Effector CD8-positive, alpha-beta T cell (primary cell): Measurements from ENCODE around the gene DNAJC3.
"Not testable (repeated sequence)": the region's sequence is repeated elsewhere in the genome, so short reads cannot be mapped to it uniquely, and the experiment has no call there.

Source experiments
- DNase-seq: peaks from one replicate; lab custom pipeline; 2025; lab: John Stamatoyannopoulos, UW

DNAJC3 gene

DNA sequence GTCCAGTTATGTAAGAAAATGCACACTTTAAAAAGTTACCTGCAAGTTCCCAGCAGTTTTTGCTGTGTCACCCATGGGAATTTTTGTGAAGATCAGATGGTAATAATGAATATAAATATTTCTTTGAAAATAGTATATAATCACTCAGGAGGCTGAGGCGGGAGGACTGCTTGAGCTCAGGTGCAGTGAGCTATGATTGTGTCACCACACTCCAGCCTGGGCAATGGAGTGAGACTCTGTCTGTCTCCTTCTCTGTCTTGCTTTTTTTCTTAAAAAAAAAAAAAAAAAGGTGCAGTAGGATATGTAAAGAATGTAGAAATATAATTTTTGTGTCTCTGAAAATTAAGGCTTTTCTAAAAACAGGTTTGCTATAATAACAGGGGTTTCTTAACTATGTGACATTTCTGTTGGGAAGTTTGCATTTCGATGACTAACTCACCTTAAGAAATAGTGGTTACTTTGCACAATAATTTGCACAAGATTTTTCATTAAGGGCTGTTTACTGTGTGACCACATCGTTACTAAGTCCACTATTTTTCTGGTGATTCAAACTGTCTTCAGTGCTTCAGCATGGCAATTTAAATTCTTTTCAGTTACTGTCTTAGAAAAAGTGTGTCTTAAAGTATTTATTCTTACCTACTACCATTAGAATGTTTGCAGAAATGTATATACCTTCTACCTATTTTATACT, 37.3 kb downstream of the DNAJC3 start:
- DNase-seq: no peak

DNA sequence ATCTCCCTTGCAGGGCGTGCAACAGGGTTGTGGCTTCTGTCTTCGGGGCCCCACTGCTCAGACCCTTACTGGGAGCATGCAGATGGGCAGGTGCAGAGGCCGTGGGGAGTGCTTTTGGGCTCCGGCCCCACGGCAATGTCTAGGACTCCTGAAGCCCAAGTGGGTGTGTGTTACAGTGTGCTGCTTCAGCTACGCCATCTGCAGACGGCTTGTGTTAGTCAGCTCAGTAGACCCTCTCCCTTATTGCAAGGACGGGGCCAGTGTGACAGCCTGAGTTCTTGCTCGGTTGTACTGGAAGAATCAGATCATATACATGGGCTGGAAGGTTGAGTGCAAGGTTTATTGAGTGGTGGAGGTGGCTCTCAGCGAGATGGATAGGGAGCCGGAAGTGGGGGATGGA, 39.3 kb downstream of the DNAJC3 start:
- no peak for DNase-seq

DNA sequence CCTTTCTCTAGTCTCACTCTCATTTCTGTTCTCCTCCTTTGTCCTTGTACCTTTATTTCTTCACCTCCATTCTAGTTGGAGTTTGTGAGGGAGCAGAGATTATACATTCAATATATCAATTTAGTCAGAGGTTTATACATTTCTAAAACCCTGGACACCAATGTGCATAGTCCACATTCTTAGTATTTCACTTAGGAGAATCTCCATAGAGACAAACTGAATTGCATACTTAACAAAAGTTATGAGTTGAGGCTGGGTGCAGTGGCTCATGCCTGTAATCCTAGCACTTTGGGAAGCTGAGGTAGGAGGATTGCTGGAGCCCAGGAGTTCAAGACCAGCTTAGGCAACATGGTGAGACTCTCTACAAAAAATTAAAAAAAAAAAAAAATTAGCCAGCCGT, 45.3 kb downstream of the DNAJC3 start:
- no peak for DNase-seq

DNA sequence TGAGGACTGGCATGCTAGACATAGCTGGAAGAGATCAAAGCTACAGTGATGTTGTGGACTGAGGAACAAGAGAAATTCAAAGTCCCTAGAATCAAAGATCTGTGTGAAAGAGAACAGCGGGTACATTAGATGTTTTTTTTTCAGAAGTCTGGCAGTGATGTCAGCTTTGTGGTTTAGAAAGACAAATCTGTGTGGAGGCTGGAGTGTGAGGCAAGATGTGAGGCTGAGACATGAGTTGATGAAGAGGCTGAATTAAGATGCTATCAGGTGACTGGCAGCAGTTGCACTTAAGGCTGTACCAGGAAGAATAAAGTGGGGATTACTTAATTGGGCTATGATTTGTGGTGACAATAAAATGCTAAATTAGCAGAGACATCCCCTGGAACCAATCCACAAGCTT, 46.5 kb downstream of the DNAJC3 start:
- DNase-seq: no peak

DNA sequence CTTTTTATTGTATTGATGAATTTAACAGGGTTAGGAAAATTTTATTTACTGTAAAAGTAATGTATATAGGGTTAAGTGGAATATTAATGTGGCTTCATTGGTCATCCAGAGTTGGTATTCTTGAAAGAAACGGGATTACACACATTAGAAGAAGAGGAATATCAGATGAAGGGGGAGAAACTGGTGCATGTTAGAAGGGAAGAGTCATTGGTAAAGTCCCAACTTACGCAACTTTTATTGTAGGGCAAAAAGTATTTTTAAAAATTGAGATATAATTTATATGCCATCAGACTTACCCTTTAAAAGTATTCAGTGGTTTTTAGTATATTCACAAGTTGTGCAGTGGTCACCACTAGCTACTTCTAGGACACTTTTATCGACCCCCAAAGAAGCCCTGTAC, 47.3 kb downstream of the DNAJC3 start:
- DNase-seq: no peak

DNA sequence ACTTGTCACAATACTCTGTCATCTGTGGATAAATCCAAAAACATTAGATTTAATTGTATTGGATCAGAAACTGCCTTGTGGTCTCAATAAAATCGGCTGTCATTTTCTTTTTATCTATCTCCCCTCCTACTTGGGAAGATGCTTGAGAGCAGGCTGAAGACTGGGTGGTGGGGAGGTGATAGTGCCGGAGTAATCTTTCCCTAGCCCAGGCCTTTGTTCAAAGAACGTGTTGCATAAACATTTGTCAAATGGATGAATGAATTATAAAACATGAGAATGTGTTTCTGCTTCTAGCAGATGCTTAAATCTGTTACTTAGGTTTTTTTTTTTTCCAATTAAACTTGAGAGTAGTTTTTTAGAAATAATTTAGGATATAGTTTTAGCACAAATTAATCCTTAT, 49.9 kb downstream of the DNAJC3 start:
- DNase-seq: no peak

DNA sequence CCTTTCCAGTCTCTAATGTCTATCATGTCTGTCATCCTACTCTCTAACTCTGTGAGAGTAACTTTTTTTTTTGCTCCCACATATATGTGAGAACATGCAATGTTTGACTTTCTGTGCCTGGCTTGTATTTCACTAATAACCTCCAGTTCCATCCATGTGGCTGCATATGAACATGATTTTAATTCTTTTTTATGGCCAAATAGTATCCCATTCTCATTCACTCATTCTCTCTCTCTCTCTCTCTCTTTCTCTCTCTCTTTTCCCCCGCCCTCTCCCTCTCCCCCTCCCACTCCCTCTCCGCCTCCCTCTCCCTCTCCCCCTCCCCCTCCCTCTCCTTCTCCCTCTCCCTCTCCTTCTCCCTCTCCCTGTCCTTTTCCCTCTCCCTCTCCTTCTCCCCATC, 52.0 kb downstream of the DNAJC3 start:
- DNase-seq: no peak

DNA sequence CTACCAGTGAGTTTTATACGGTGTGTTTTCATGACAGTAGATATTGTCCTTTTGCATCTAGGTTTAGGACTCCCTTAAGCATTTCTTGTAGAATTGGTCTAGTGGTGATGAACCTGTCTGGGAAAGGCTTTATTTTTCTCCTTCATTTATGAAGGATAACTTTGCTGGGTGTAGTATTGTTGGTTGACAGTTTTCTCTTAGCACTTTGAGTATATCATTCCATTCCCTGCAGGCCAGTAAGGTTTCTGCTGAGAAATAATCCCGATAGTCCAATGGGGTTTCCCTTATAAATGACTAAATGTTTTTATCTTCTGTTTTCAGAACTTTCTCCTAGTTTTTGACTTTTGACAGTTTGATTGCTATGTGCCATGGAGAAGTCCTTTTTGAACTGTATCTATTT, 57.2 kb downstream of the DNAJC3 start:
- no peak for DNase-seq

DNA sequence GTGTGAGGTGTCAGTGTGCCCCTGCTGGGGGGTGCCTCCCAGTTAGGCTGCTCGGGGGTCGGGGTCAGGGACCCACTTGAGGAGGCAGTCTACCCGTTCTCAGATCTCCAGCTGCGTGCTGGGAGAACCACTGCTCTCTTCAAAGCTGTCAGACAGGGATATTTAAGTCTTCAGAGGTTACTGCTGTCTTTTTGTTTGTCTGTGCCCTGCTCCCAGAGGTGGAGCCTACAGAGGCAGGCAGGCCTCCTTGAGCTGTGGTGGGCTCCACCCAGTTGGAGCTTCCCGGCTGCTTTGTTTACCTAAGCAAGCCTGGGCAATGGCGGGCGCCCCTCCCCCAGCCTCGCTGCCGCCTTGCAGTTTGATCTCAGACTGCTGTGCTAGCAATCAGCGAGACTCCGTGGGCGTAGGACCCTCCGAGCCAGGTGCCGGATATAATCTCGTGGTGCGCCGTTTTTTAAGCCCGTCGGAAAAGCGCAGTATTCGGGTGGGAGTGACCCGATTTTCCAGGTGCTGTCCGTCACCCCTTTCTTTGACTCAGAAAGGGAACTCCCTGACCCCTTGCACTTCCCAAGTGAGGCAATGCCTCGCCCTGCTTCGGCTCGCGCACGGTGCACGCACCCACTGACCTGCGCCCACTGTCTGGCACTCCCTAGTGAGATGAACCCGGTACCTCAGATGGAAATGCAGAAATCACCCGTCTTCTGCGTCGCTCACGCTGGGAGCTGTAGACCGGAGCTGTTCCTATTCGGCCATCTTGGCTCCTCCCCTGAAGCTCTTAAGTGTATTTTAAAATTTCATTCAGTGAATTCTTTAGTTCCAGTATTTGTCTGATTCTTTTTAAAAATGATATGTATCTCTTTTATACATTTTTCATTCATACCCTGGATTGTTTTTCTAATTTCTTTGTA, 63.4 kb downstream of the DNAJC3 start:
- DNase-seq: not testable (repeated sequence)

DNA sequence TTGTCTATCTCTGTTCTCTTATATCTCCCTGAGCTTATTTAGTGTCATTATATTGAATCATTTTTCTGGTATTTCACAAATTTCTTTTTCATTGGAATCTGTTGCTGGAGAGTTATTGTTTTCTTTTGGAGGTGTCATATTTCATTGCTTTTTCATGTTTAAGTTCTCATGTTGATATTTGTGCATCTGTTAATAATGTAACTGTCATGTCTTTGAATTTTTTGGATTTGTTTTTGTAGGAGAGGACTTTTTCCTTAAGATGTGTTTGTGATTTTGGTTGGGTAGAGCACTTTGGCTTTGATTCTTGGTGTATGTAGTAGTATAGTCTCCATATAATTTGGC, 64.0 kb downstream of the DNAJC3 start:
- DNase-seq: no peak

DNA sequence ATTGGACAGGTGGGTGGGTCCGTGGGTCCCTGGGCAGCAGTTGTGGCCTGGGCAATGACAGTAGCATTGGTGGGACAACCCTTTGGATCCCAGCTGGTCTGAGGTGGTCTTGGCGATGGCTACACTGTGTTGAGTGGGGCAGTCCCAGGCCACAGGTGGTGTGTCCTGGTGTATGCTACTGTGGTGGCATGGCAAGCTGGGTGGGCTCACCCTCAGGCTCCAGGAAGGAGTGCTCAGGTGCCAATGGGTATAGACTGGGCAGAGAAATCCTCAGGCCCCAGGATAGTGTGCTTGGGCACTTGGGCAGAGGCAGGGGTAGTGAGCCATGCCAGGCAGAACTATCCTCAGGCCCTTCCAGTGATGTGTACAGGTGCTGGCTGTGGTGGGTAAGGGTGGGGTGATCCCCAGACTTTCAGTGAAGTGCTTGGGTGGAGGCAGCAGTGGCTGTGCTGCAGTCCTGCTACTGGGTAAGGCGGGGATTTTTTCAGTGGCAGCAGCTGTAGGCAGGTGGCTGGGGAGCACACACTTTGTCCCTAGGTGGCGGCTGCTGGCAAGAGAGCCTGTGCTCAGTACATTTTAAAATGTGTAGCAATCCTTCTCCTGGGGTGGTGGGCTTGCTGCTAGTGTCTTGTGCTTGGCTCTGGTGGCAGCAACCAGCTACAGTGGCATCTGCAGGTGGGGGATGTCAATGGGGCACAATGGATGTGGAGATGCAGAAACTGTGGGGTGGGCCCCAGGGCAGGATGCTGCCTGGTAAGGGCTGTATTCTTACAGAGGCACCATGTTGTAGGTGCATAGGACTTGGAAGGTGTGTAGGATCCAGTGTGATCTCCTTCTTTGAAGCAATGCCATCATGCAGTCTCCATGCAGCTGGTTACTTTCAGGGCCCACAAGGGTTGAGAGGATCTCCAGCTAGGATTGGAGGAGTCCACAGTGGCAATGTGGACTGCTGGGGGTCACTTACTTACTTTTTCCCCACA, 64.9 kb downstream of the DNAJC3 start:
- no peak for DNase-seq

DNA sequence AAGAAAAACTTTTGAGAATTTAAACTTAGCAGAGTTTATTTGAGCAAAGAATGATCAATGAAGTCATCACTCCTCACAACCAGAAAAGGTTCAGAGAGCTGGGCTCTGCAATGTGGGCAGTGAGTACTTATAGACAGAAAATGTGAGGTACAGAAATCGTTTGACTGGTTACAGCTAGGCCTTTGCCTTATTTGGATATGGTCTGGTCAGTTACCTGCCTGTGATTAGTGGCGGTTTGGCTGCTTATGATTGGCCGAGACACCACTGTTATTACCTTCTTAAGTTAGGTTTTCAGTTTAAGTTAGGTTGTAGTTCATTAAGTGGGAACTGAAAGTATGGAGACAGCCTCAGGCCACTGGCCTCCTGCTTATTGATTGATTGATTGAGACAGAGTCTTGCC, 66.3 kb downstream of the DNAJC3 start:
- no peak for DNase-seq

DNA sequence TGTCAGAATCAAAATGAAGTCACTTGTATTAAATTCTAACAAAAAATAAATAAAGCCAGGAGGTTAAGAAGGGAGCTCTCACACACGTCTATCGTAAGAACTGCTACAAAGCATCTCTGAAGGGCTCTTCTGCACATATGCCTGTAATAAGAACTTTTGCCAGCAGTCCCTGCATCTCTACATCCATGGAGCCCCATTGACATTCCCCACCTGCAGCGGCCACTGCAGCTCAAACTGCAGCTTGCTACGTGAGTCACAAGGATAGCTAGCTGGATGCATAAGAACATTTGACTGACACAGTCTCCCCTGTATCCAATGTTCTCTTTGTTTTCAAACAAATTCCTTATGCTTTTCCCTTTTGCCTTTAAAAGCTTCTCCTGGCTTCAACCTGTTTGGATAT, 68.3 kb downstream of the DNAJC3 start:
- DNase-seq: no peak

DNA sequence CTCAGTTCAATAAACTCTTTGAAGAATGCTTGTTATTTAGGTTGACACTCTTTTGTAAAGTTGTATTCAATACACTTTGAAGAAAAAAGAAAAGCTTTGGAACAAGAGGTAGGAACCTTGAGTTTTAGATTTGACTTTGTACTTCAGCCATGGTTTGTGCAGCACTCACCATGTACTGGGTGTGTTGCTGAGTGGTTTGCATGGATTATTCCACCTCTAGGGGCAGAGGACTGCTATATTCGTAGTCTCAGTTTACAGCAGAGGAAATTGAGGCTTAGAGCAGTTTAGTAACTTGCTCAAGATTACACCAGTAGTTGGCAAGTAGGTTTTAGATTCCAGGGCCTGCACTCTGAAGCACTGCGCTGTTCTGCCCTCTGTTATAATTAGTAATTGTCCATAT, 68.8 kb downstream of the DNAJC3 start:
- DNase-seq: no peak

DNA sequence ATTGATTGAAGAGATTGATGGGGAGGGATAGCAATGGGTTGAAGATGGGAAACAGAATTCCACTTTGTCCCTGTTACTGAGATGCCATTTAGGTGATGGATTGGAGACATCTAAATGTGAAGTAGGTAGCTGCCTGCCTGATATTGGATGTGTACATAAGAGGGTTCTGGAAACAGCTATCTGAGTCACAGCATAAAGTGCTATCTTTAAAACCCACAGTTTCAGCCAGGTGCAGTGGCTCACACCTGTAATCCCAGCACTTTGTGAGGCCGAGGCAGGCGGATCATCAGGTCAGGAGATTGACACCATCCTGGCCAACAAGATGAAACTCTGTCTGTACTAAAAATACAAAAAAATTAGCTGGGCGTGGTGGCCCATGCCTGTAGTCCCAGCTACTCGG, 72.6 kb downstream of the DNAJC3 start:
- no peak for DNase-seq

DNA sequence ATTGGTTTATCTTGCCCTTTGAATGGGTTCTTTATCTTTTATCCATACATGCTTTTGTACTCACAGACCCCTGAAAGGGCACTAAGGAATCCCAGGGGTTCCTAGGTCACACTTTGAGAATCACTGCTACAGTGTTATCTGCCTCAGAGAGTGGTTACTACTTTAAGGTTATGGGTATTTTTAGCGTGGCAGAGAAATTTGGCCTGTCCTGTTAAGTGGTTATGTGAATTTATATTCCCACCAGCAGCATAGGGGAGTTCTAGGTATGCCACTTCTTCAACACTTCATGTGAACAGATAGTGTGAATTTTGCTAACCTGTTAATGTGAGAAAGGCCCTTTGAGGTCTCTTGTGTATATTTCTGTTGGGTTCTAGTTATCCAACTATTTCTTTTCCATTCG, 75.7 kb downstream of the DNAJC3 start:
- DNase-seq: no peak

DNA sequence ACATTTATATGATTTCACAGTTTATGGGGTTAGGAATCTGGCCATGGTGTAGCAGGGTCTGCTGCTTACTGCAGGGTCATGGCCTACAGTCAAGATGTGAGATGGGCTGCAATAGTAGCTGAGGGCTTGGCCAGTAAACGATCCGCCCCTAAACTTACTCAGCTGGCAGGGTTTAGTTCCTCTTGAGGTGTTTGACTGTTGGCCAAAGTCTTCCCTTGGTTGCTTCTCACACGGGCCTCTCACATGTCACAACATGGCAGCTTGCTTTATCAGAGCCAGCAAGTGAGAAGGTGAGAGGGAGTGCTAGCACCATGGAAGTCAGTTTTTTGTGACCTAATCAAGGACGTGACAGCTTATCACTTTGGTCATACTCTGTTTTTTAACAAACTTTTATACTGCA, 77.1 kb downstream of the DNAJC3 start:
- no peak for DNase-seq

DNA sequence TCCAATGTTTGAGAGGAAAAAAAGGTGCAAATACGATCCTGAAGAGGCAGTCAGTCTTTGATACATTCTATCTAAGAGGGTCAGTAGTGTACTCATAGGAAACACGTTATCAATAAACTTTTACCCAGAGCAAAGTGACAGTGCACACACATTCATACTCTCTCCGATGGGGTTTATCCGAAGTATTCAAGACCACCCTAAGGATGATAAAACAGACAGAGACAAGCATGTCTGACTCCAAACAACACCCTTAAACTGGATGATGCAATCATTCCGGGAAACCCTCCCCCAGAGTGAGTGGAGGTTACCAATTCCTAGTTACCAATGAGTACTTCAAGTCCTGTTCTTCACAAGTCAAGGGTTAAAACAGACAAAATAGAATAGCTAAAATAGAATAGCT, 79.1 kb downstream of the DNAJC3 start:
- no peak for DNase-seq

DNA sequence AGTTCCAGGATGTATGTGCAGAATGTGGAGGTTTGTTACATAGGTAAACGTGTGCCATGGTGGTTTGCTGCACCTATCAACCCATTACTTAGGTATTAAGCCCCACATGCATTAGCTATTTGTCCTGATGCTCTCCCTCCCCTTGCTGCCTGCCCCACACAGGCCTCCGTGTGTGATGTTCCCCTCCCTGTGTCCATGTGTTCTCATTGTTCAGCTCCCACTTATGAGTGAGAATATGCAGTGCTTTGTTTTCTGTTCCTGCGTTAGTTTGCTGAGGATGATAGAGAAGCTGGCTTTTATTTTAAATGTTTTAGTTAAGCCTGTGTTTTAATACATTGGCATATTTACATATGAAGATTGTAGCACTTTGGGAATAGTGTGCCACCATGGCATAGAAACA, 85.7 kb downstream of the DNAJC3 start:
- DNase-seq: not testable (repeated sequence)

DNA sequence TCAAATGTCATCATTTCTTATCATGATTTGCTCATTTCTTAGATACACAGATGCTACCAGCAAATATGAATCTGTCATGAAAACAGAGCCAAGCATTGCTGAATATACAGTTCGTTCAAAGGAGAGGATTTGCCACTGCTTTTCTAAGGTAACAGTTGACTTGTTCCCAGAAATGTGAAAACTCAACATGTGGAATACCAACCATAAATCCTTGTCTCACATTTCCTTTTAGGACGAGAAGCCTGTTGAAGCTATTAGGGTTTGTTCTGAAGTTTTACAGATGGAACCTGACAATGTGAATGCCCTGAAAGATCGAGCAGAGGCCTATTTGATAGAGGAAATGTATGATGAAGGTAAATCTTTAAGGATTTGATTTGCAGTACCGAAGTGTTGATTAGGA, 86.7 kb downstream of the DNAJC3 start:
- no peak for DNase-seq

DNA sequence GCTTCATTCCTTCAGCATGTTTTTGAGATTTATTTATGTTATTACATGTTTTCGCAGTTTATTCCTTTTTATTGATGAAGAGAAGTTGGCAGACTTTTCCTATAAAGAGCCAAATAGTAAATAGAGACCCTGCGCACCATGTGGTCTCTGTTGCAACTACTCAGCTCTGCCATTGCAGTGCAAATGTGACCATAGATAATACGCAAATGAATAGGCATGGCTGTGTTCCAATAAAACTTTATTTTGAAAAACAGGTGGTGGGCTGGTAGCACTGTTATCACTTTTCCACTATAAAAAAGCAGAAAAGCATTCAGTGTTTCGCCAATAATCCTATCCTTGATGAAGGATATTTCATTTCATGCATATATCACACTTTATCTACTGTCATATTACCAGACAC, 95.0 kb downstream of the DNAJC3 start:
- DNase-seq: no peak

DNA sequence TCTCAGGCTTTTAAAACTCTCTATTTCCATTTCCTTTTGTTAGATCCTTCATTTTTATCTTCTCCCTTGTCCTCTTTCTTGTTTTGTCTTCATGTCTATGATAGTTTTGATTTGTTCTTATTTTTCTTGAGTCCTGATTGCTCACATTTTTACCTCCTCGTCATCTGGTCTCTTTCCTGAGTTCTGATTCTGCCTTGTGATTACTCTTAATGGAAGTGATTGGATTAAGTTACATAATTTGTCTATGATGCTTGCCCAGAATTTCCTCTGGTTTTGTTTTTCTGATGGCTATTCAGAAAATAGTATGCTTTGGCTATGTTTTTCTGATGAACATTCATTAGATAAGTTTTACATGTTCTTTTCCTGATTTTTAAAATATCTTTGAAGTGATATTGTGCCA, 102.6 kb downstream of the DNAJC3 start:
- DNase-seq: no peak
